GDM1 (cell line): Measurements from ENCODE around the gene RAE1.
"Not testable (repeated sequence)": the region's sequence is repeated elsewhere in the genome, so short reads cannot be mapped to it uniquely, and the experiment has no call there.

Source experiments
- DNase-seq: peaks from one replicate; lab custom pipeline; 2025; lab: John Stamatoyannopoulos, UW

RAE1 gene

GRCh38 chr20:57326667-57327455 is 24.2 kb upstream of the RAE1 start:
- DNase-seq, result no peak

- no peak for DNase-seq
Observed at GRCh38 chr20:57327820-57328219, 23.2 kb upstream of the RAE1 start.

GRCh38 chr20:57329608-57330221 is 21.3 kb upstream of the RAE1 start, which contains the start of gene SPO11:
TSS of gene SPO11 (plus strand) at chr20:57329803. CDS start at chr20:57329868, 65 bp downstream.
- DNase-seq, result no peak

- no peak for DNase-seq
Observed at GRCh38 chr20:57330998-57331397, 20.1 kb upstream of the RAE1 start.

- DNase-seq, result no peak
Observed at GRCh38 chr20:57332105-57333089, 18.7 kb upstream of the RAE1 start.

GRCh38 chr20:57335392-57335791 is 15.7 kb upstream of the RAE1 start:
- no peak for DNase-seq

- no peak for DNase-seq
Observed at GRCh38 chr20:57341663-57342062, 9.4 kb upstream of the RAE1 start.

- DNase-seq, result no peak
Observed at GRCh38 chr20:57342829-57343228, 8.2 kb upstream of the RAE1 start.

GRCh38 chr20:57346477-57346876 is 4.6 kb upstream of the RAE1 start:
- DNase-seq, result peak; percentile 27

GRCh38 chr20:57347393-57347792 is 3.7 kb upstream of the RAE1 start:
- no peak for DNase-seq

GRCh38 chr20:57348200-57348921 is 2.7 kb upstream of the RAE1 start:
- DNase-seq, result not testable (repeated sequence)

GRCh38 chr20:57348922-57349574 is 2.0 kb upstream of the RAE1 start:
- peak; percentile 71 for DNase-seq

- no peak for DNase-seq
Observed at GRCh38 chr20:57350081-57350710, 859 bp upstream of the RAE1 start.

- DNase-seq, result not testable (repeated sequence)
Observed at GRCh38 chr20:57350726-57351041, 371 bp upstream of the RAE1 start.

GRCh38 chr20:57352305-57352704 is 1.2 kb downstream of the RAE1 start:
- no peak for DNase-seq

- DNase-seq, result no peak
Observed at GRCh38 chr20:57353351-57353750, 2.3 kb downstream of the RAE1 start.

- no peak for DNase-seq
Observed at GRCh38 chr20:57361517-57361916, 10.5 kb downstream of the RAE1 start.

- no peak for DNase-seq
Observed at GRCh38 chr20:57364451-57364850, 13.4 kb downstream of the RAE1 start.

GRCh38 chr20:57369596-57369995 is 18.5 kb downstream of the RAE1 start:
- DNase-seq, result no peak

- DNase-seq, result no peak
Observed at GRCh38 chr20:57370316-57370715, 19.3 kb downstream of the RAE1 start.

GRCh38 chr20:57371363-57371762 is 20.3 kb downstream of the RAE1 start:
- DNase-seq, result no peak
